Left ventricle myocardium inferior (tissue), 1 donor: ENCODE measurements around the gene CD300LD. TPM values are rescaled to one million over a fixed set of nuclear protein-coding genes. Genes with fewer than 3 reads are reported as not detected.
"Not testable (repeated sequence)": the region's sequence is repeated elsewhere in the genome, so short reads cannot be mapped to it uniquely, and the experiment has no call there.

ENCODE experiments used
- DNase-seq: peaks from one replicate; pipeline ENCODE4 v3.0.0-alpha.2; 2020
- H3K27ac ChIP-seq: fragments of 200-600 bp; replicated peaks from 2 replicates; pipeline ENCODE4 v1.8.0; 2021
- H3K27me3 ChIP-seq: fragments of 200-600 bp; 2 replicates; pipeline ENCODE4 v1.8.0; 2021; ENCODE audit warnings: low read depth
- H3K36me3 ChIP-seq: fragments of 200-600 bp; 2 replicates; pipeline ENCODE4 v1.8.0; 2021
- H3K4me1 ChIP-seq: fragments of 200-600 bp; 2 replicates; pipeline ENCODE4 v1.8.0; 2021
- H3K4me3 ChIP-seq: fragments of 200-600 bp; 2 replicates; pipeline ENCODE4 v1.8.0; 2021; ENCODE audit warnings: mild to moderate bottlenecking, moderate library complexity
- H3K9me3 ChIP-seq: fragments of 200-600 bp; replicated peaks from 2 replicates; pipeline ENCODE4 v1.8.0; 2021
- CTCF ChIP-seq: fragments of 200-600 bp; IDR thresholded peaks from 2 replicates; pipeline ENCODE4 v1.8.0; 2021; ENCODE audit warnings: antibody characterized with exemption, mild to moderate bottlenecking, borderline replicate concordance
- intact Hi-C: fragments of 100-400 bp; cut with micrococcal nuclease; formaldehyde crosslinking; loops from one replicate; pipeline ENCODE4 v1.11.0; 2022
- total RNA-seq: library from RNA; stranded (reverse); fragmentation: NEBNext Ultra II Directional; extraction: Animal tissue kit (Norgen Biotek cat#: 25700); gene quantifications from one replicate; pipeline ENCODE4 v1.2.1, GENCODE V29; 2021
- donor health status: DM: no; HTN: yes; CAD: no; lungs with severe emphysema.

Gene CD300LD
- total RNA-seq, 1 donor from 2014 or later, result not detected

- Histone ChIP-seq H3K4me3 (no peak overlapping the region), H3K4me1 (no peaks in the 10 kb centered on the region), H3K27me3 (peaks cover 95% of the 10 kb centered on the region), H3K27ac (no peak overlapping the region), H3K36me3 (no peaks in the 10 kb centered on the region), H3K9me3 (no peaks in the 10 kb centered on the region)
- intact Hi-C loops, result no loop called here
- no peak for TF ChIP-seq CTCF
- DNase-seq, result no peak
Observed at GRCh38 chr17:74635418-74635817, 43.3 kb upstream of the CD300LD start.

GRCh38 chr17:74633326-74633725 is 41.2 kb upstream of the CD300LD start:
- TF ChIP-seq CTCF, result no peak
- intact Hi-C loops, result no loop called here
- Histone ChIP-seq H3K9me3 (peaks cover 7% of the 10 kb centered on the region), H3K36me3 (no peaks in the 10 kb centered on the region), H3K27me3 (peaks cover 93% of the 10 kb centered on the region), H3K4me3 (no peak overlapping the region), H3K4me1 (no peaks in the 10 kb centered on the region), H3K27ac (no peak overlapping the region)
- DNase-seq, result no peak

- no peak overlapping the region for H3K4me3 ChIP-seq
- peaks cover 93% of the 10 kb centered on the region for H3K27me3 ChIP-seq
- no peak overlapping the region for H3K27ac ChIP-seq
- DNase-seq, result no peak
- no peak for TF ChIP-seq CTCF
- H3K4me1 ChIP-seq, result no peaks in the 10 kb centered on the region
- peaks cover 7% of the 10 kb centered on the region for H3K9me3 ChIP-seq
- H3K36me3 ChIP-seq, result no peaks in the 10 kb centered on the region
- intact Hi-C loops, result no loop called here
Observed at GRCh38 chr17:74632617-74633016, 40.5 kb upstream of the CD300LD start.

- intact Hi-C loops, result no loop called here
- TF ChIP-seq CTCF, result no peak
- no peak overlapping the region for H3K27ac ChIP-seq
- H3K27me3 ChIP-seq, result peaks cover 95% of the 10 kb centered on the region
- H3K4me3 ChIP-seq, result no peak overlapping the region
- H3K9me3 ChIP-seq, result peaks cover 10% of the 10 kb centered on the region
- no peaks in the 10 kb centered on the region for H3K4me1 ChIP-seq
- no peak for DNase-seq
- H3K36me3 ChIP-seq, result no peaks in the 10 kb centered on the region
Observed at GRCh38 chr17:74631468-74632450, 39.7 kb upstream of the CD300LD start.

GRCh38 chr17:74630251-74630650 is 38.2 kb upstream of the CD300LD start:
- H3K4me3 ChIP-seq, H3K36me3 ChIP-seq, H3K27ac ChIP-seq, H3K4me1 ChIP-seq, intact Hi-C loops, DNase-seq: not testable (repeated sequence)
- peaks cover 96% of the 10 kb centered on the region for H3K27me3 ChIP-seq
- H3K9me3 ChIP-seq, result peaks cover 17% of the 10 kb centered on the region

GRCh38 chr17:74625661-74626060 is 33.6 kb upstream of the CD300LD start:
- DNase-seq, result no peak
- no peak overlapping the region for H3K4me3 ChIP-seq
- H3K36me3 ChIP-seq, result no peaks in the 10 kb centered on the region
- no peaks in the 10 kb centered on the region for H3K4me1 ChIP-seq
- TF ChIP-seq CTCF, result no peak
- intact Hi-C loops, result no loop called here
- H3K27ac ChIP-seq, result no peak overlapping the region
- H3K27me3 ChIP-seq, result peaks cover 84% of the 10 kb centered on the region
- peaks cover 17% of the 10 kb centered on the region for H3K9me3 ChIP-seq
